Activated T-helper 9 cell treated with anti-CD3 and anti-CD28 coated beads, Interleukin-2, amount 50 U/mL, for 16 hours (primary cell): Measurements from ENCODE around the gene PBLD.
"Not testable (repeated sequence)": the region's sequence is repeated elsewhere in the genome, so short reads cannot be mapped to it uniquely, and the experiment has no call there.

ENCODE experiments used
- DNase-seq: peaks from one replicate; pipeline ENCODE4 v3.0.0-alpha.2; 2020; ENCODE audit warnings: low read depth

The PBLD gene

GRCh38 chr10:68278906-68279753 lies 53.6 kb downstream of the PBLD start:
- DNase-seq, result not testable (repeated sequence)

GRCh38 chr10:68277814-68278213 lies 54.9 kb downstream of the PBLD start:
- not testable (repeated sequence) for DNase-seq

- DNase-seq, result no peak
Observed at GRCh38 chr10:68276224-68276623, 56.5 kb downstream of the PBLD start.

- DNase-seq, result no peak
Observed at GRCh38 chr10:68275600-68276126, 57.1 kb downstream of the PBLD start.

- DNase-seq, result no peak
Observed at GRCh38 chr10:68272833-68273232, 59.9 kb downstream of the PBLD start.

- no peak for DNase-seq
Observed at GRCh38 chr10:68271196-68271882, 61.4 kb downstream of the PBLD start.

- no peak for DNase-seq
Observed at GRCh38 chr10:68269562-68270290, 63.0 kb downstream of the PBLD start.

- no peak for DNase-seq
Observed at GRCh38 chr10:68261132-68261856, 71.4 kb downstream of the PBLD start.

GRCh38 chr10:68253346-68253745 lies 79.4 kb downstream of the PBLD start:
- no peak for DNase-seq

- DNase-seq, result no peak
Observed at GRCh38 chr10:68251625-68252495, 80.9 kb downstream of the PBLD start.

GRCh38 chr10:68251151-68251550 lies 81.6 kb downstream of the PBLD start:
- no peak for DNase-seq

GRCh38 chr10:68249297-68249696 lies 83.4 kb downstream of the PBLD start:
- no peak for DNase-seq

- no peak for DNase-seq
Observed at GRCh38 chr10:68247931-68248330, 84.8 kb downstream of the PBLD start.

GRCh38 chr10:68246397-68246796 lies 86.3 kb downstream of the PBLD start:
- DNase-seq, result not testable (repeated sequence)

GRCh38 chr10:68242051-68242450 lies 90.7 kb downstream of the PBLD start:
- DNase-seq, result no peak

GRCh38 chr10:68239596-68240150 lies 93.1 kb downstream of the PBLD start:
- DNase-seq, result no peak

GRCh38 chr10:68239069-68239468 lies 93.7 kb downstream of the PBLD start:
- DNase-seq, result no peak

- DNase-seq, result no peak
Observed at GRCh38 chr10:68238371-68238770, 94.4 kb downstream of the PBLD start.

- no peak for DNase-seq
Observed at GRCh38 chr10:68237173-68237572, 95.6 kb downstream of the PBLD start.

GRCh38 chr10:68235581-68235980 lies 97.1 kb downstream of the PBLD start:
- DNase-seq, result no peak
